ENCODE results near the gene ACY1. TPM values are rescaled to one million over a fixed set of nuclear protein-coding genes. Genes with fewer than 3 reads are reported as not detected.

ACY1 gene
- total and polyA plus RNA-seq, 2 of the 13 experiments (the other 11 are each of a cell fraction or from before 2014, with no cell fraction given) = 113 to 162 TPM

DNA sequence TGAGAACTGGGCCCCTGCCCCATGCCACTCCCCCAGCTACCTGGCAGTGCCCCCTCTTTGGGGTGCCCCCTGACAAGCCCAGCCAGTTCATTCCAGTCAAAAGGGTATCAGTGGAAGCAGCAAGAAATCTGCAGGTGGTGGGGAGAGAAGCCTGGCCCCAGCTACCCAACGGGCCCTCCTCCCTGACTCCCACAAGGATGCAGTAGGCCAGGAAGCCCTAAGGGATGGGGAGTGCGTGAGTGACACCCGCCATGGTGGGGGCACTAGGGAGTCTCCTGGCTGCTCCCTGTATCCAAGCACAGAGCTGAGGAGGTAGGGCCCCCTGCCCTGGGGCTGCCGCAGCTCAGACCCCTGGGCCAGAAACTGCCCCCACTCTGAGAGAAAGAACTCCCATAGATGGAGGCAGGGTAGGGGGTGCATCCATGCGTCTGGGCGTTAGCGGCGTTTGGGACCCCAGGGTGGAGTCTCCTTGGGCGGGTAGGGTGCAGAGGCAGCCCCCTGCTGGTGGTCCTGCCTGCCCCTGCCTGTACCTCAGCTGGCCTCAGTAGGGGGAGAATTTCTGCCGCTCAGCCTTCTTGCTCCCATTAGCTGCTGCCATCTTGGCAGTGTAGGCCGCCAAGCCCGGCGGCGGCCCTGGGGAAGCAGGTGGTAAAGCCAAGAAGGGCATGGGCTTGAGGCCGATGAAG lies 25.7 kb upstream of the ACY1 start:
- Histone ChIP-seq H3K27ac (ENCODE audit: extremely low read length, insufficient read depth, low read length) (no peak overlapping the region), H3K9ac (ENCODE audit: insufficient read depth, low read depth, low read length) (no peak overlapping the region), H3K9me3 (ENCODE audit: low read length) (no peaks in the 10 kb centered on the region), H4K20me1 (ENCODE audit: insufficient read depth, low read length) (no peaks in the 10 kb centered on the region), H3K27me3 (ENCODE audit: control insufficient read depth in 1 of 2, insufficient read depth in 2 of 2, low read length in 2 of 2) (no peaks in the 10 kb centered on the region), H3K36me3 (replicated peaks in 1 of 2; ENCODE audit: control insufficient read depth in 1 of 2, insufficient read depth in 2 of 2, low read length in 2 of 2) (peaks cover 4 to 19% of the 10 kb centered on the region in 2 experiments; a peak in 4 of 5 replicates), H2AFZ (ENCODE audit: low read length) (no peak overlapping the region), H3K4me3 (replicated peaks in 1 of 3; ENCODE audit: insufficient read depth in 1 of 3, low read depth in 2 of 3, low read length in 3 of 3) (no peak overlapping the region), H3K4me1 (ENCODE audit: insufficient read depth, low read length) (peaks cover 15% of the 10 kb centered on the region), H3K4me2 (ENCODE audit: low read depth, low read length) (no peak overlapping the region), H3K79me2 (ENCODE audit: insufficient read depth, low read length) (no peaks in the 10 kb centered on the region)
- no peak for ATAC-seq
- ChIA-PET CTCF (ENCODE audit: low intra/inter-chr PET ratio, low total read pairs) (no interaction called here), POLR2A (interaction anchor here (1.3 kb wide), 2 partner anchors 11 to 16 kb away, joined by 3 to 4 read pairs; partner anchors contain the start of gene ABHD14B)
- in situ Hi-C loops (cut with HindIII; ENCODE audit: extremely low pct_ligation_motif_present, low pct_unique_long_range_greater_than_20kb) (no loop called here), intact Hi-C loops (cut with micrococcal nuclease; ENCODE audit: unreplicated experiment) (no loop called here)
- DNase-seq (ENCODE audit: low spot score) = no peak
- TF ChIP-seq, protein P1, sequence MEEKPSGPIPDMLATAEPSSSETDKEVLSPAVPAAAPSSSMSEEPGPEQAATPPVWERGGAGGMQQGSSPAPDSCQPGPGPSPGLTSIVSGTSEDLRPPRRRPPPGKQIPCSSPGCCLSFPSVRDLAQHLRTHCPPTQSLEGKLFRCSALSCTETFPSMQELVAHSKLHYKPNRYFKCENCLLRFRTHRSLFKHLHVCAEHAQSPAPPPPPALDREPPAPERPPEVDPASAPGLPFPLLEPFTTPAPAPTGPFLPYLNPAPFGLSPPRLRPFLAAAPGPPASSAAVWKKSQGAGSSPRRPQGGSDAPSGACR (CRISPR knock-in tag; IDR thresholded peaks at IDR 0.05) = no peak
- TF ChIP-seq ARNT (IDR thresholded peaks at IDR 0.05) (no peak), KAT7 (CRISPR knock-in tag; IDR thresholded peaks at IDR 0.05; ENCODE audit: borderline replicate concordance) (no peak), AHR (CRISPR knock-in tag; IDR thresholded peaks at IDR 0.05) (no peak), ZNF564 (CRISPR knock-in tag; IDR thresholded peaks at IDR 0.05) (no peak), RCOR2 (CRISPR knock-in tag; IDR thresholded peaks at IDR 0.05) (no peak), RBFOX2 (IDR thresholded peaks at IDR 0.05; ENCODE audit: low read depth, low read length) (no peak)
- TF ChIP-seq, protein P2, sequence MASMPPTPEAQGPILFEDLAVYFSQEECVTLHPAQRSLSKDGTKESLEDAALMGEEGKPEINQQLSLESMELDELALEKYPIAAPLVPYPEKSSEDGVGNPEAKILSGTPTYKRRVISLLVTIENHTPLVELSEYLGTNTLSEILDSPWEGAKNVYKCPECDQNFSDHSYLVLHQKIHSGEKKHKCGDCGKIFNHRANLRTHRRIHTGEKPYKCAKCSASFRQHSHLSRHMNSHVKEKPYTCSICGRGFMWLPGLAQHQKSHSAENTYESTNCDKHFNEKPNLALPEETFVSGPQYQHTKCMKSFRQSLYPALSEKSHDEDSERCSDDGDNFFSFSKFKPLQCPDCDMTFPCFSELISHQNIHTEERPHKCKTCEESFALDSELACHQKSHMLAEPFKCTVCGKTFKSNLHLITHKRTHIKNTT (CRISPR knock-in tag; IDR thresholded peaks at IDR 0.05) = no peak
- whole genome bisulfite sequencing (ENCODE audit: low lambda C conversion rate) = 99% methylated on average over 14 of the region's 15 CpGs
- no peak for FAIRE-seq
- no TSS peak for BruUV-seq (replicated peaks)

All from HepG2 (cell line).